Measurements from ENCODE around the gene IREB2.
A peak's percentile ranks its signal among the peaks of the same experiment; 100 is the strongest.

IREB2 gene, protein sequence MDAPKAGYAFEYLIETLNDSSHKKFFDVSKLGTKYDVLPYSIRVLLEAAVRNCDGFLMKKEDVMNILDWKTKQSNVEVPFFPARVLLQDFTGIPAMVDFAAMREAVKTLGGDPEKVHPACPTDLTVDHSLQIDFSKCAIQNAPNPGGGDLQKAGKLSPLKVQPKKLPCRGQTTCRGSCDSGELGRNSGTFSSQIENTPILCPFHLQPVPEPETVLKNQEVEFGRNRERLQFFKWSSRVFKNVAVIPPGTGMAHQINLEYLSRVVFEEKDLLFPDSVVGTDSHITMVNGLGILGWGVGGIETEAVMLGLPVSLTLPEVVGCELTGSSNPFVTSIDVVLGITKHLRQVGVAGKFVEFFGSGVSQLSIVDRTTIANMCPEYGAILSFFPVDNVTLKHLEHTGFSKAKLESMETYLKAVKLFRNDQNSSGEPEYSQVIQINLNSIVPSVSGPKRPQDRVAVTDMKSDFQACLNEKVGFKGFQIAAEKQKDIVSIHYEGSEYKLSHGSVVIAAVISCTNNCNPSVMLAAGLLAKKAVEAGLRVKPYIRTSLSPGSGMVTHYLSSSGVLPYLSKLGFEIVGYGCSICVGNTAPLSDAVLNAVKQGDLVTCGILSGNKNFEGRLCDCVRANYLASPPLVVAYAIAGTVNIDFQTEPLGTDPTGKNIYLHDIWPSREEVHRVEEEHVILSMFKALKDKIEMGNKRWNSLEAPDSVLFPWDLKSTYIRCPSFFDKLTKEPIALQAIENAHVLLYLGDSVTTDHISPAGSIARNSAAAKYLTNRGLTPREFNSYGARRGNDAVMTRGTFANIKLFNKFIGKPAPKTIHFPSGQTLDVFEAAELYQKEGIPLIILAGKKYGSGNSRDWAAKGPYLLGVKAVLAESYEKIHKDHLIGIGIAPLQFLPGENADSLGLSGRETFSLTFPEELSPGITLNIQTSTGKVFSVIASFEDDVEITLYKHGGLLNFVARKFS

DNA sequence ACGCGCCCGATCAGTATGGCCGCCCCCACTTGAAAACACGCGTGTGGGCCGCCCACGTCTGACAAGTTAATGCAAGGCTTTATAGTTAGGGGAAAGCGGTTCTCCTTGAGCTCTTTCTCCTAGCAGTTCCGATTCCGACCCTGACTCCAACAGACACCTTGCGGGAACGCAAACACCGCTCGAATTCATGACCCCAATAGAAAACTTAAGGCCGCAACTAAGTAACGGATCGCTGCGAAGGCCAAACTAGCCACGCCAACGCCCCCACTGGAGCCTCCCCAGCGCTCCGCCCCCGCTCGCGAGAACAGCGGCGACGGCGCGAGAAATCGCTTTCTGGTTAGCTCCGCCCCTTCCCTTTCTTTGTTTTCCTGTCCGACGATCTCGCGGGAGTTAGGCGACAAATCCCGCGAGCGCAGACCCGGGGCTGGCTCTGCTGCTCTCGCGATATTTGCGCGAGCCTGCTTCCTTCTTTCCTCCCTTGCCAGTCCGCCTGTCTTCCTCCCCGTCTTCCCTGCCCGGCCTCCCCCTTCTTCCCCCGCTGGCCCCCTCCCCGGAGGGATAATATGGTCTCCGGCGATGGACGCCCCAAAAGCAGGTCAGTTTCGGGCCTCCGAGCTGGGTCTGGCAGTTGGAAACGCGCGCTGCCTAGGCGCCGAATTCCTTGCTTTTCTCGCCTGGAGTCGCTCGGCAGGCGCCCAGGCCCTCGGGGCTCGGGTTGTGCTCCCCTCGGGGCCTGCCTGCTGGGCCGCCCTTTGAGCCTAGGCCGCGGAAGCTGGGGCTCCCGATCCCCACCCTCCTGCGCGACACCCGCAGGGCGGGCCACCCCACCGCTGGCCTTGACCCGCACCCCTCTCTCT, at the start of gene IREB2:
Gene IREB2, plus strand, starts transcription at position 455 of the 857 bp plus-strand sequence. Its CDS starts 122 bp downstream, at position 577.
- H3K9ac ChIP-seq: peak within 1 kb of the TSS; percentile 95
- peaks cover 43% of the 10 kb centered on the region for H3K4me1 ChIP-seq (ENCODE audit: low read depth, poor library complexity, severe bottlenecking)
- peak within 1 kb of the TSS; percentile 98 for H3K4me2 ChIP-seq
- H3K27me3 ChIP-seq (ENCODE audit: insufficient read depth, low read depth): no peaks in the 10 kb centered on the region
- peak within 1 kb of the TSS; percentile 70 for H3K27ac ChIP-seq
- H3K36me3 ChIP-seq (ENCODE audit: insufficient read depth): peaks cover 3% of the 10 kb centered on the region; the same call in 1 of the 2 replicates
- peaks cover 44% of the 10 kb centered on the region for H3K79me2 ChIP-seq (ENCODE audit: insufficient read depth, low read depth)
- H4K20me1 ChIP-seq (ENCODE audit: insufficient read depth): no peaks in the 10 kb centered on the region
- no peak within 1 kb of the TSS for H3K4me3 ChIP-seq (IDR thresholded peaks at IDR 0.05; ENCODE audit: insufficient read depth, low read depth, low read length)
- peak within 1 kb of the TSS; percentile 96 for H2AFZ ChIP-seq (ENCODE audit: low read depth)
- TF ChIP-seq, protein P1, sequence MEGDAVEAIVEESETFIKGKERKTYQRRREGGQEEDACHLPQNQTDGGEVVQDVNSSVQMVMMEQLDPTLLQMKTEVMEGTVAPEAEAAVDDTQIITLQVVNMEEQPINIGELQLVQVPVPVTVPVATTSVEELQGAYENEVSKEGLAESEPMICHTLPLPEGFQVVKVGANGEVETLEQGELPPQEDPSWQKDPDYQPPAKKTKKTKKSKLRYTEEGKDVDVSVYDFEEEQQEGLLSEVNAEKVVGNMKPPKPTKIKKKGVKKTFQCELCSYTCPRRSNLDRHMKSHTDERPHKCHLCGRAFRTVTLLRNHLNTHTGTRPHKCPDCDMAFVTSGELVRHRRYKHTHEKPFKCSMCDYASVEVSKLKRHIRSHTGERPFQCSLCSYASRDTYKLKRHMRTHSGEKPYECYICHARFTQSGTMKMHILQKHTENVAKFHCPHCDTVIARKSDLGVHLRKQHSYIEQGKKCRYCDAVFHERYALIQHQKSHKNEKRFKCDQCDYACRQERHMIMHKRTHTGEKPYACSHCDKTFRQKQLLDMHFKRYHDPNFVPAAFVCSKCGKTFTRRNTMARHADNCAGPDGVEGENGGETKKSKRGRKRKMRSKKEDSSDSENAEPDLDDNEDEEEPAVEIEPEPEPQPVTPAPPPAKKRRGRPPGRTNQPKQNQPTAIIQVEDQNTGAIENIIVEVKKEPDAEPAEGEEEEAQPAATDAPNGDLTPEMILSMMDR (conservative IDR thresholded peaks at IDR 0.05; ENCODE audit: low read depth, low read length): no peak

DNA sequence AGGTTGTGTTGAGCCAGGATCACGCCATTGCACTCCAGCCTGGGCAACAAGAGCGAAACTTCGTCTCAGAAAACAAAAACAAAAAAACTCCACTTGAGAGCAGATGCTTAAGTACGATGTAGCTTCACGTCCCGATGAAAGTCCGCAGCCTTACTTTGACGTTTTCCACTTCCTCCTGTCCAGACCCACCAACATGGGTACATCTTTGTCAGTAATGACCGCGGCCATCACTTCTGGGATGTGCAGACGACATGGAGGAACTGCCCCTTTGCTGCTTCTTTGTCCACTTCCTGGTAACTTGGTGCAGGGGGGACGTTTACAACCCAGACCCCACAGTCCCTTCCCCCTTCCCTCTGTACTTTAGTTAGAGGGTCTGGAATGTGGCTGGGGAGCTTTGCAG, 49.2 kb upstream of the IREB2 start:
- Histone ChIP-seq H3K4me2 (no peak overlapping the region), H3K4me1 (ENCODE audit: low read depth, poor library complexity, severe bottlenecking) (no peaks in the 10 kb centered on the region), H3K9ac (no peak overlapping the region), H3K27ac (no peak overlapping the region), H3K27me3 (ENCODE audit: insufficient read depth, low read depth) (no peaks in the 10 kb centered on the region), H3K79me2 (ENCODE audit: insufficient read depth, low read depth) (no peaks in the 10 kb centered on the region), H4K20me1 (ENCODE audit: insufficient read depth) (no peaks in the 10 kb centered on the region), H3K36me3 (ENCODE audit: insufficient read depth) (no peaks in the 10 kb centered on the region), H3K4me3 (IDR thresholded peaks at IDR 0.05; ENCODE audit: insufficient read depth, low read depth, low read length) (no peak overlapping the region), H2AFZ (ENCODE audit: low read depth) (no peak overlapping the region)
- TF ChIP-seq, protein P1 (conservative IDR thresholded peaks at IDR 0.05; ENCODE audit: low read depth, low read length): no peak

DNA sequence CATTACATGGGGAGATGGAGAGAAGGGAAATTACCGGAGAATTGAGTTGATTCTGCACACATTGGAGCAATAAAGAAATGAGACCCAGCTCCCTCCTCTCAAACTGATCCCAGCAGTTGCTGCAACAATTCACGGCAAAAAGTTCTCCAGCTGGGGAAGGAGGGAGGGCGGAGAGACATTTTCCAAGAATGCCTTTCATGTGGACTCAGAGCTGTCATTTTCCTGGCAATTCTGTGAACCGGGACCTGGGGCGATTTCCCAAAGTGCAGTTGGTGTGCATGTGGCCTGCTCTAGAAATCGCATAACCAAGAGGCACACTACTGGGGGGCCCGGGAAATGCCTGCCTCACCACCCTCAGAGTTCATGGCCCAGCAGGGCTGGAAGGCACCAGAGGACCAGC, 48.7 kb upstream of the IREB2 start:
- Histone ChIP-seq H3K4me3 (IDR thresholded peaks at IDR 0.05; ENCODE audit: insufficient read depth, low read depth, low read length) (no peak overlapping the region), H3K4me2 (no peak overlapping the region), H3K27ac (no peak overlapping the region), H3K36me3 (ENCODE audit: insufficient read depth) (no peaks in the 10 kb centered on the region), H2AFZ (ENCODE audit: low read depth) (no peak overlapping the region), H3K9ac (no peak overlapping the region), H4K20me1 (ENCODE audit: insufficient read depth) (no peaks in the 10 kb centered on the region), H3K27me3 (ENCODE audit: insufficient read depth, low read depth) (no peaks in the 10 kb centered on the region), H3K79me2 (ENCODE audit: insufficient read depth, low read depth) (no peaks in the 10 kb centered on the region), H3K4me1 (ENCODE audit: low read depth, poor library complexity, severe bottlenecking) (no peaks in the 10 kb centered on the region)
- TF ChIP-seq, protein P1 (conservative IDR thresholded peaks at IDR 0.05; ENCODE audit: low read depth, low read length): no peak

DNA sequence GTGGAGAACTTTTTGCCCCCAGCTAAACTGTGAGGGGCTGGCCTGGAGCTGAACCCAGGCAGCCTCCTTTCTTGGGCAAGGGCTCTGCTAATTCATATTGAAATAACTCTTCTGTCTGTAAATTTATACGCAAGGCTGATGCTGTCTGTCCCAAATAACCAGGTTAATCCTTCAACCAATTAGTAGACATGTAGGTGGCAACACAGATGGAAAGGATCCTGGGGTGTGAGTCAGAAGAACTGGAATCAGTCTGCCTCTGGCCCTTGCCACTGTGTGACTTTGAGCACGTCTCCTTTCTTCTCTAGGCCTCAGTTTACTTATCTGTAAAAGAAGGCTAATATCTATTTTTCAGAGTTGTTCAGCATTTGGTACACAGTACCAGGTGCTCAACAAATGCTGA, 48.3 kb upstream of the IREB2 start:
- Histone ChIP-seq H4K20me1 (ENCODE audit: insufficient read depth) (no peaks in the 10 kb centered on the region), H3K4me1 (ENCODE audit: low read depth, poor library complexity, severe bottlenecking) (no peaks in the 10 kb centered on the region), H3K36me3 (ENCODE audit: insufficient read depth) (no peaks in the 10 kb centered on the region), H3K79me2 (ENCODE audit: insufficient read depth, low read depth) (no peaks in the 10 kb centered on the region), H2AFZ (ENCODE audit: low read depth) (no peak overlapping the region), H3K9ac (no peak overlapping the region), H3K27ac (no peak overlapping the region), H3K4me2 (no peak overlapping the region), H3K4me3 (IDR thresholded peaks at IDR 0.05; ENCODE audit: insufficient read depth, low read depth, low read length) (no peak overlapping the region), H3K27me3 (ENCODE audit: insufficient read depth, low read depth) (no peaks in the 10 kb centered on the region)
- TF ChIP-seq, protein P1 (conservative IDR thresholded peaks at IDR 0.05; ENCODE audit: low read depth, low read length): no peak
